Activated CD4-positive, alpha-beta T cell treated with anti-CD3 and anti-CD28 coated beads, Interleukin-2, Interleukin-6, amounts not matched to agents 100 ng/mL and 50 ng/mL, durations not matched to agents 16 hours and 8 hours (primary cell): Measurements from ENCODE around the gene PTPRD.
A peak's percentile ranks its signal among the peaks of the same experiment; 100 is the strongest.
"Not testable (repeated sequence)": the region's sequence is repeated elsewhere in the genome, so short reads cannot be mapped to it uniquely, and the experiment has no call there.

Experiments used
- DNase-seq: peaks from one replicate; pipeline ENCODE4 v3.0.0-alpha.2; 2020

Gene PTPRD

GRCh38 chr9:9949978-9950377, 662.8 kb downstream of the PTPRD start:
- DNase-seq: no peak

GRCh38 chr9:9949368-9949767, 663.4 kb downstream of the PTPRD start:
- no peak for DNase-seq

GRCh38 chr9:9945966-9946365, 666.8 kb downstream of the PTPRD start:
- DNase-seq: no peak

GRCh38 chr9:9942764-9943424, 669.9 kb downstream of the PTPRD start:
- peak; percentile 60 for DNase-seq

- DNase-seq: no peak
These were observed 674.4 kb downstream of the PTPRD start for GRCh38 chr9:9938432-9938831.

GRCh38 chr9:9931464-9931863, 681.3 kb downstream of the PTPRD start:
- not testable (repeated sequence) for DNase-seq

- DNase-seq: no peak
These were observed 688.4 kb downstream of the PTPRD start for GRCh38 chr9:9924376-9924775.

- DNase-seq: no peak
These were observed 691.0 kb downstream of the PTPRD start for GRCh38 chr9:9921805-9922204.

GRCh38 chr9:9920425-9921060, 692.3 kb downstream of the PTPRD start:
- DNase-seq: no peak

- no peak for DNase-seq
These were observed 693.5 kb downstream of the PTPRD start for GRCh38 chr9:9919174-9919775.

GRCh38 chr9:9917400-9917799, 695.4 kb downstream of the PTPRD start:
- no peak for DNase-seq

- DNase-seq: no peak
These were observed 698.6 kb downstream of the PTPRD start for GRCh38 chr9:9914174-9914573.

- no peak for DNase-seq
These were observed 699.4 kb downstream of the PTPRD start for GRCh38 chr9:9913276-9913832.

- no peak for DNase-seq
These were observed 700.3 kb downstream of the PTPRD start for GRCh38 chr9:9912459-9912858.

GRCh38 chr9:9905736-9906135, 707.1 kb downstream of the PTPRD start:
- DNase-seq: no peak

- no peak for DNase-seq
These were observed 708.8 kb downstream of the PTPRD start for GRCh38 chr9:9904041-9904440.

GRCh38 chr9:9901624-9902023, 711.2 kb downstream of the PTPRD start:
- no peak for DNase-seq

GRCh38 chr9:9893837-9894236, 719.0 kb downstream of the PTPRD start:
- DNase-seq: no peak

GRCh38 chr9:9892217-9892616, 720.6 kb downstream of the PTPRD start:
- no peak for DNase-seq

- no peak for DNase-seq
These were observed 731.1 kb downstream of the PTPRD start for GRCh38 chr9:9881692-9882091.

- no peak for DNase-seq
These were observed 738.5 kb downstream of the PTPRD start for GRCh38 chr9:9874270-9874669.

GRCh38 chr9:9862235-9862810, 750.5 kb downstream of the PTPRD start:
- no peak for DNase-seq

GRCh38 chr9:9855177-9856078, 757.4 kb downstream of the PTPRD start:
- no peak for DNase-seq
